ENCODE measurements around the gene SLC39A11.

- TF ChIP-seq CTCF (IDR thresholded peaks at IDR 0.05; ENCODE audit: low read length) = no peak
- no peak for TF ChIP-seq EZH2phosphoT487 (IDR thresholded peaks at IDR 0.05; ENCODE audit: low read length)
Measured at GRCh38 chr17:72759301-72759700, 333.2 kb downstream of the SLC39A11 start.

All from MM.1S (cell line).